Suprapubic skin (tissue), 4 donors: ENCODE data around the gene KMT2C.
"Not testable (repeated sequence)": the region's sequence is repeated elsewhere in the genome, so short reads cannot be mapped to it uniquely, and the experiment has no call there.

Source experiments
- CTCF ChIP-seq, 2 donors: fragments of 200-600 bp in 1 of 2; fragments of 450-650 bp in 1 of 2; sonication (generic) in 1 of 2; IDR thresholded peaks; one replicate each; pipeline ENCODE4 v1.5.1; 2016 to 2019; ENCODE audit warnings: antibody characterized with exemption in 2 of 2, mild to moderate bottlenecking in 1 of 2, moderate library complexity in 1 of 2
- EP300 ChIP-seq: sonication (generic); formaldehyde crosslinking; IDR thresholded peaks from one replicate; pipeline ENCODE4 v1.6.1; 2017; ENCODE audit warnings: antibody characterized with exemption
- POLR2A ChIP-seq, 2 donors: fragments of 450-650 bp; IDR thresholded peaks; one replicate each; pipeline ENCODE4 v1.6.1; 2017; ENCODE audit warnings: antibody characterized with exemption in 2 of 2, mild to moderate bottlenecking in 2 of 2, moderate library complexity in 2 of 2
- POLR2AphosphoS5 ChIP-seq, 3 donors: sonication (generic); formaldehyde crosslinking; IDR thresholded peaks; one replicate each; pipeline ENCODE4 v1.6.1; 2017; ENCODE audit warnings: antibody characterized with exemption in 3 of 3

GRCh38 chr7:152469576-152469975 lies 33.8 kb upstream of the KMT2C start:
- TF ChIP-seq CTCF (IDR thresholded peaks at IDR 0.05); POLR2A (IDR thresholded peaks at IDR 0.05); EP300; POLR2AphosphoS5 (IDR thresholded peaks at IDR 0.05): not testable (repeated sequence)
